ENCODE data around the gene SUOX.
A peak's percentile ranks its signal among the peaks of the same experiment; 100 is the strongest.
"Not testable (repeated sequence)": the region's sequence is repeated elsewhere in the genome, so short reads cannot be mapped to it uniquely, and the experiment has no call there.

The SUOX gene

GRCh38 chr12:55984861-55985260 is 12.2 kb upstream of the SUOX start:
- DNase-seq, result no peak

GRCh38 chr12:55985341-55985740 is 11.7 kb upstream of the SUOX start:
- no peak for DNase-seq

- DNase-seq, result not testable (repeated sequence)
Measured at GRCh38 chr12:55985976-55986375, 11.1 kb upstream of the SUOX start.

- no peak for DNase-seq
Measured at GRCh38 chr12:55991110-55991509, 6.0 kb upstream of the SUOX start.

GRCh38 chr12:55993230-55993853 is 3.7 kb upstream of the SUOX start:
- no peak for DNase-seq

GRCh38 chr12:55995366-55995765 is 1.7 kb upstream of the SUOX start:
- DNase-seq, result no peak

- peak; percentile 79 for DNase-seq
Measured at GRCh38 chr12:55996201-55996714, 818 bp upstream of the SUOX start.

- no peak for DNase-seq
Measured at GRCh38 chr12:55997535-55997859, 421 bp downstream of the SUOX start.

- DNase-seq, result not testable (repeated sequence)
Measured at GRCh38 chr12:55999522-55999921, 2.4 kb downstream of the SUOX start.

GRCh38 chr12:55999999-56000540 is 3.0 kb downstream of the SUOX start:
- not testable (repeated sequence) for DNase-seq

GRCh38 chr12:56001487-56002100 is 4.5 kb downstream of the SUOX start:
- DNase-seq, result no peak

- DNase-seq, result not testable (repeated sequence)
Measured at GRCh38 chr12:56003376-56003775, 6.3 kb downstream of the SUOX start.

- no peak for DNase-seq
Measured at GRCh38 chr12:56004211-56004610, 7.1 kb downstream of the SUOX start.

GRCh38 chr12:56007564-56008559 is 10.8 kb downstream of the SUOX start:
- DNase-seq, result peak; percentile 48

- DNase-seq, result no peak
Measured at GRCh38 chr12:56010111-56010570, 13.1 kb downstream of the SUOX start.

GRCh38 chr12:56011509-56012090 is 14.5 kb downstream of the SUOX start:
- no peak for DNase-seq

GRCh38 chr12:56013482-56013881 is 16.4 kb downstream of the SUOX start:
- no peak for DNase-seq

GRCh38 chr12:56014205-56014604 is 17.1 kb downstream of the SUOX start:
- no peak for DNase-seq

GRCh38 chr12:56017181-56017580 is 20.1 kb downstream of the SUOX start:
- DNase-seq, result no peak

- no peak for DNase-seq
Measured at GRCh38 chr12:56018356-56018755, 21.3 kb downstream of the SUOX start.

GRCh38 chr12:56020423-56021184 is 23.5 kb downstream of the SUOX start, which contains the start of gene IKZF4:
IKZF4 (plus strand) TSS chr12:56021043; CDS start chr12:56021494, 451 bp downstream.
- peak; percentile 27 for DNase-seq
